Measurements from ENCODE around the gene TOP2B.

GRCh38 chr3:25635038-25635437 is 29.7 kb downstream of the TOP2B start:
- TF ChIP-seq EZH2phosphoT487 (IDR thresholded peaks at IDR 0.05; ENCODE audit: insufficient read depth, low read depth) (no peak), EZH2 (IDR thresholded peaks at IDR 0.05; ENCODE audit: insufficient read depth, poor library complexity, severe bottlenecking) (no peak)

Data from GM23248 (cell line).